WERI-Rb-1 (cell line): ENCODE results near the gene UCHL3.

Experiments
- DNase-seq: peaks from one replicate; pipeline ENCODE4 v3.0.0-alpha.2; 2020
- H3K27ac ChIP-seq: fragments of 250-450 bp; sonication (Bioruptor Pico); 2 replicates; pipeline ENCODE4 v1.5.1; 2020; ENCODE audit warnings: mild to moderate bottlenecking, moderate library complexity
- H3K27me3 ChIP-seq: fragments of 250-450 bp; sonication (Bioruptor Pico); 2 replicates; pipeline ENCODE4 v1.5.1; 2021; ENCODE audit warnings: mild to moderate bottlenecking, low read depth, moderate library complexity; ENCODE audit not compliant: insufficient read depth, severe bottlenecking
- H3K36me3 ChIP-seq: fragments of 250-450 bp; sonication (Bioruptor Pico); 2 replicates; pipeline ENCODE4 v1.5.1; 2020; ENCODE audit warnings: mild to moderate bottlenecking, moderate library complexity
- H3K4me3 ChIP-seq: 2 replicates; pipeline ENCODE4 v1.5.1; 2011; ENCODE audit warnings: low read depth, mild to moderate bottlenecking, control low read depth, low read length
- H3K9me3 ChIP-seq: fragments of 250-450 bp; sonication (Bioruptor Pico); 2 replicates; pipeline ENCODE4 v1.5.1; 2021; ENCODE audit warnings: mild to moderate bottlenecking, moderate library complexity; ENCODE audit not compliant: severe bottlenecking
- CTCF ChIP-seq: IDR thresholded peaks from 2 replicates; pipeline ENCODE4 v1.5.1; 2011; ENCODE audit warnings: low read depth, mild to moderate bottlenecking, control low read depth, inconsistent platforms, low read length

UCHL3 gene

GRCh38 chr13:75549262-75550158, at the start of gene UCHL3:
Gene UCHL3, plus strand, starts transcription at chr13:75549791. Its CDS starts 30 bp downstream, at chr13:75549821.
- peak; percentile 91 for DNase-seq
- peak within 1 kb of the TSS; percentile 97 for H3K27ac ChIP-seq
- H3K4me3 ChIP-seq = peak within 1 kb of the TSS; percentile 91
- H3K36me3 ChIP-seq = no peaks in the 10 kb centered on the region
- no peaks in the 10 kb centered on the region for H3K27me3 ChIP-seq
- no peaks in the 10 kb centered on the region for H3K9me3 ChIP-seq
- TF ChIP-seq CTCF = peak; percentile 85

GRCh38 chr13:75505327-75505726, 44.3 kb upstream of the UCHL3 start:
- Histone ChIP-seq H3K27ac (no peak overlapping the region), H3K27me3 (no peaks in the 10 kb centered on the region), H3K36me3 (no peaks in the 10 kb centered on the region), H3K4me3 (no peak overlapping the region), H3K9me3 (no peaks in the 10 kb centered on the region)
- no peak for TF ChIP-seq CTCF
- DNase-seq = no peak

- no peak overlapping the region for H3K27ac ChIP-seq
- H3K9me3 ChIP-seq = no peaks in the 10 kb centered on the region
- no peak for DNase-seq
- TF ChIP-seq CTCF = no peak
- H3K27me3 ChIP-seq = no peaks in the 10 kb centered on the region
- no peak overlapping the region for H3K4me3 ChIP-seq
- H3K36me3 ChIP-seq = no peaks in the 10 kb centered on the region
Observed at GRCh38 chr13:75506018-75506417, 43.6 kb upstream of the UCHL3 start.

- no peaks in the 10 kb centered on the region for H3K36me3 ChIP-seq
- no peak for TF ChIP-seq CTCF
- DNase-seq = no peak
- no peaks in the 10 kb centered on the region for H3K27me3 ChIP-seq
- H3K9me3 ChIP-seq = no peaks in the 10 kb centered on the region
- H3K4me3 ChIP-seq = no peak overlapping the region
- H3K27ac ChIP-seq = no peak overlapping the region
Observed at GRCh38 chr13:75507027-75508001, 42.3 kb upstream of the UCHL3 start.

GRCh38 chr13:75508002-75508548, 41.5 kb upstream of the UCHL3 start:
- no peaks in the 10 kb centered on the region for H3K27me3 ChIP-seq
- no peaks in the 10 kb centered on the region for H3K9me3 ChIP-seq
- DNase-seq = no peak
- H3K4me3 ChIP-seq = no peak overlapping the region
- no peak for TF ChIP-seq CTCF
- H3K27ac ChIP-seq = no peak overlapping the region
- H3K36me3 ChIP-seq = no peaks in the 10 kb centered on the region
